Natural killer cell (primary cell): ENCODE data around the gene XYLT2. TPM values are rescaled to one million over a fixed set of nuclear protein-coding genes. Genes with fewer than 3 reads are reported as not detected.
"Not testable (repeated sequence)": the region's sequence is repeated elsewhere in the genome, so short reads cannot be mapped to it uniquely, and the experiment has no call there.

Experiments used
- ATAC-seq, 3 donors: fragments of 150-1000 bp in 2 of 3; fragments of 200-7000 bp in 1 of 3; cut with Tn5 transposase; 1 replicate in 1 of 3; 2 replicates in 2 of 3; pipeline ENCODE4 v1.10.0; 2021; ENCODE audit warnings: mild to moderate bottlenecking in 2 of 3, moderate library complexity in 2 of 3
- DNase-seq, 2 donors: peaks; one replicate each; pipeline versions ENCODE4 v3.0.0 to v3.0.0-alpha.2; 2013 to 2021; ENCODE audit warnings: mixed read lengths in 1 of 2
- H3K27ac ChIP-seq: one replicate; pipeline ENCODE4 v1.5.1; 2013; ENCODE audit warnings: mild to moderate bottlenecking, low read length
- H3K27me3 ChIP-seq: one replicate; pipeline ENCODE4 v1.6.1; 2013; ENCODE audit warnings: low read length; ENCODE audit not compliant: control insufficient read depth, insufficient read depth
- H3K36me3 ChIP-seq: one replicate; pipeline ENCODE4 v1.6.1; 2013; ENCODE audit warnings: low read length; ENCODE audit not compliant: control insufficient read depth, insufficient read depth
- H3K4me1 ChIP-seq: one replicate; pipeline ENCODE4 v1.6.1; 2013; ENCODE audit warnings: low read length; ENCODE audit not compliant: control insufficient read depth, insufficient read depth
- H3K4me3 ChIP-seq: one replicate; pipeline ENCODE4 v1.5.1; 2013; ENCODE audit warnings: low read length
- H3K9me3 ChIP-seq: one replicate; pipeline ENCODE4 v1.6.1; 2013; ENCODE audit warnings: low read length; ENCODE audit not compliant: control insufficient read depth, insufficient read depth
- H3K27ac Mint-ChIP-seq, 2 donors: one replicate each; pipeline ENCODE4 v1.8.0; 2022; ENCODE audit warnings: mild to moderate bottlenecking in 2 of 2, mixed read lengths in 2 of 2, moderate library complexity in 1 of 2
- H3K27me3 Mint-ChIP-seq, 2 donors: one replicate each; pipeline ENCODE4 v1.8.0; 2022; ENCODE audit warnings: low read depth in 2 of 2, mixed read lengths in 2 of 2
- H3K36me3 Mint-ChIP-seq: one replicate; pipeline ENCODE4 v1.8.0; 2022; ENCODE audit warnings: mixed read lengths
- H3K4me1 Mint-ChIP-seq, 2 donors: one replicate each; pipeline ENCODE4 v1.8.0; 2022; ENCODE audit warnings: mixed read lengths in 2 of 2
- H3K4me3 Mint-ChIP-seq: one replicate; pipeline ENCODE4 v1.8.0; 2022; ENCODE audit warnings: mild to moderate bottlenecking, moderate library complexity, mixed read lengths
- H3K9me3 Mint-ChIP-seq, 2 donors: one replicate each; pipeline ENCODE4 v1.8.0; 2022; ENCODE audit warnings: mixed read lengths in 2 of 2
- WGBS: methylation state at CpG from one replicate; pipeline ENCODE4 v1.1.7; 2013; ENCODE audit warnings: missing lambda C conversion rate; ENCODE audit not compliant: insufficient coverage; 5-methylcytosine and 5-hydroxymethylcytosine counted together
- intact Hi-C: fragments of 100-400 bp; cut with micrococcal nuclease; formaldehyde crosslinking; loops from one replicate; pipeline ENCODE4 v1.14.2; 2022
- total RNA-seq, 4 donors: library from RNA; stranded (reverse); fragments of 120-200 nt in 1 of 4; gene quantifications; one replicate each; pipeline versions ENCODE4 v1.2.3 to v1.2.4, GENCODE V29; 2013 to 2022
- TF ChIP-seq, protein P1 (sequence below): fragments of 200-600 bp; IDR thresholded peaks from one replicate; pipeline ENCODE4 v1.8.0; 2022; ENCODE audit warnings: antibody characterized with exemption

Gene XYLT2
- total RNA-seq, 3 donors from 2014 or later (not counting 1 experiment from before 2014, with no cell fraction given) = 16.3 to 25.4 (median 18.6) TPM

DNA sequence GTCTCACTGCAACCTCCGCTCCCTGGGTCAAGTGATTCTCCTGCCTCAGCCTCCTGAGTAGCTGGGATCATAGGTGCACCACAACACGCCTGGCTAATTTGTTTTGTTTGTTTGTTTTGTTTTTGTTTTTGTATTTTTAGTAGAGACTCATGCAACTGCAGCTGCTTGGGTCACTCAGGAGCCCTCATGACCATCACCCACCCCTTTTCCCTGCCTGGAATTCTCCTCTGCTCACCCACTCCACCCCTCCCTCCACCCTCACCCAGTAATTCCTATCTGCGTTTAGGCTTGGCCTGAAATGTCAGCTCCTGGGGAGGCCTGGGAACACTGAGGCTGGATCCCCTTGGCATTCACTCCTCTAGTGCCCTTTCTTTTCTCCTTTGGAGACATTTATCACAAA is 46.1 kb upstream of the XYLT2 start:
- Mint-ChIP-seq H3K27ac (no peak overlapping the region), H3K36me3 (no peaks in the 10 kb centered on the region), H3K4me3 (no peak overlapping the region), H3K9me3 (no peaks in the 10 kb centered on the region), H3K4me1 (no peaks in the 10 kb centered on the region), H3K27me3 (peaks cover 9 to 14% of the 10 kb centered on the region in 2 donors)
- H3K36me3 ChIP-seq = no peaks in the 10 kb centered on the region
- TF ChIP-seq, protein P1, sequence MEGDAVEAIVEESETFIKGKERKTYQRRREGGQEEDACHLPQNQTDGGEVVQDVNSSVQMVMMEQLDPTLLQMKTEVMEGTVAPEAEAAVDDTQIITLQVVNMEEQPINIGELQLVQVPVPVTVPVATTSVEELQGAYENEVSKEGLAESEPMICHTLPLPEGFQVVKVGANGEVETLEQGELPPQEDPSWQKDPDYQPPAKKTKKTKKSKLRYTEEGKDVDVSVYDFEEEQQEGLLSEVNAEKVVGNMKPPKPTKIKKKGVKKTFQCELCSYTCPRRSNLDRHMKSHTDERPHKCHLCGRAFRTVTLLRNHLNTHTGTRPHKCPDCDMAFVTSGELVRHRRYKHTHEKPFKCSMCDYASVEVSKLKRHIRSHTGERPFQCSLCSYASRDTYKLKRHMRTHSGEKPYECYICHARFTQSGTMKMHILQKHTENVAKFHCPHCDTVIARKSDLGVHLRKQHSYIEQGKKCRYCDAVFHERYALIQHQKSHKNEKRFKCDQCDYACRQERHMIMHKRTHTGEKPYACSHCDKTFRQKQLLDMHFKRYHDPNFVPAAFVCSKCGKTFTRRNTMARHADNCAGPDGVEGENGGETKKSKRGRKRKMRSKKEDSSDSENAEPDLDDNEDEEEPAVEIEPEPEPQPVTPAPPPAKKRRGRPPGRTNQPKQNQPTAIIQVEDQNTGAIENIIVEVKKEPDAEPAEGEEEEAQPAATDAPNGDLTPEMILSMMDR = no peak
- no peaks in the 10 kb centered on the region for H3K9me3 ChIP-seq
- ATAC-seq (no peak), DNase-seq (no peak)
- intact Hi-C loops = loop anchor here (10.0 kb wide), 2 partner anchors 175 to 205 kb away; partner anchors contain the start of gene PDK2
- H3K27ac ChIP-seq = no peak overlapping the region
- H3K4me1 ChIP-seq = no peaks in the 10 kb centered on the region
- no peak overlapping the region for H3K4me3 ChIP-seq
- WGBS = 94% methylated on average over 2 of the region's 3 CpGs
- H3K27me3 ChIP-seq = no peaks in the 10 kb centered on the region

DNA sequence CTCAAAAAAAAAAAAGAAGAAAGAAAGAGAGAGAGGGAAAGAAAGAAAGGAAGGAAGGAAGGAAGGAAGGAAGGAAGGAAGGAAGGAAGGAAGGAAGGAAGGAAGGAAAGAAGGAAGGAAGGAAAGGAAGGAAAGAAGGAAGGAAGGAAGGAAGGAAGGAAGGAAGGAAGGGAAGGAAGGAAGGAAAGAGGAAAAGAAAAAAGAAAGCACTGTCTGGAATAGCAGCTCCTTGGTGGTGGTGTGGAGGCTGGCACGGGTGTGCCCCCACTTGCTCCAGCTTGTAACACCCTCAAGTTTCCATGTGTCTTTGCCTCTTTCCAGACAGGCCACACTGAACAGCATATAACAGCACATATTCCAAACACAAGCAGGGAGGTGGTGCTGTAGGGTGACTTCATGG is 45.1 kb upstream of the XYLT2 start:
- not testable (repeated sequence) for H3K36me3 ChIP-seq

GRCh38 chr17:50301891-50302584 is 43.9 kb upstream of the XYLT2 start:
- TF ChIP-seq, protein P1 = no peak
- 73% methylated on average over 9 of the region's 9 CpGs for WGBS
- Histone ChIP-seq H3K4me1 (no peaks in the 10 kb centered on the region), H3K4me3 (no peak overlapping the region), H3K9me3 (no peaks in the 10 kb centered on the region), H3K27me3 (no peaks in the 10 kb centered on the region), H3K36me3 (no peaks in the 10 kb centered on the region), H3K27ac (no peak overlapping the region)
- no peaks in the 10 kb centered on the region for H3K9me3 Mint-ChIP-seq
- H3K4me3 Mint-ChIP-seq = no peak overlapping the region
- H3K4me1 Mint-ChIP-seq = no peaks in the 10 kb centered on the region
- no peaks in the 10 kb centered on the region for H3K36me3 Mint-ChIP-seq
- DNase-seq (no peak), ATAC-seq (no peak)
- H3K27ac Mint-ChIP-seq = no peak overlapping the region
- peaks cover 11 to 20% of the 10 kb centered on the region in 2 donors for H3K27me3 Mint-ChIP-seq
- intact Hi-C loops = no loop called here

More for the DNA sequence above, 45.1 kb upstream of the XYLT2 start:
- intact Hi-C loops, H3K27me3 ChIP-seq, H3K9me3 Mint-ChIP-seq, H3K4me3 Mint-ChIP-seq, H3K27ac Mint-ChIP-seq, H3K4me3 ChIP-seq, DNase-seq, H3K27ac ChIP-seq, H3K4me1 Mint-ChIP-seq, H3K36me3 Mint-ChIP-seq, H3K4me1 ChIP-seq, ATAC-seq, H3K9me3 ChIP-seq: not testable (repeated sequence)
- WGBS = 86% methylated on average over 1 of the region's 1 CpG
- H3K27me3 Mint-ChIP-seq = peaks cover 13 to 20% of the 10 kb centered on the region in 2 donors

GRCh38 chr17:50303051-50303450 is 42.9 kb upstream of the XYLT2 start:
- TF ChIP-seq, protein P1 = no peak

More at GRCh38 chr17:50303051-50303450, 42.9 kb upstream of the XYLT2 start:
- Mint-ChIP-seq H3K9me3 (no peaks in the 10 kb centered on the region), H3K27me3 (peaks cover 11 to 20% of the 10 kb centered on the region in 2 donors), H3K27ac (no peak overlapping the region), H3K4me1 (no peaks in the 10 kb centered on the region), H3K4me3 (no peak overlapping the region), H3K36me3 (no peaks in the 10 kb centered on the region)
- Histone ChIP-seq H3K27ac (no peak overlapping the region), H3K4me1 (no peaks in the 10 kb centered on the region), H3K9me3 (no peaks in the 10 kb centered on the region), H3K27me3 (no peaks in the 10 kb centered on the region), H3K36me3 (no peaks in the 10 kb centered on the region), H3K4me3 (no peak overlapping the region)
- DNase-seq (no peak), ATAC-seq (no peak)
- 93% methylated on average over 11 of the region's 11 CpGs for WGBS
- intact Hi-C loops = no loop called here
